HG03342 (cell line): ENCODE data around the gene TNS1.

Experiments
- ATAC-seq: cut with Tn5 transposase; IDR thresholded peaks from one replicate; pipeline ENCODE4 v1.9.1; 2021; ENCODE audit warnings: mild to moderate bottlenecking, moderate library complexity; ENCODE audit not compliant: unreplicated experiment

TNS1 gene

DNA sequence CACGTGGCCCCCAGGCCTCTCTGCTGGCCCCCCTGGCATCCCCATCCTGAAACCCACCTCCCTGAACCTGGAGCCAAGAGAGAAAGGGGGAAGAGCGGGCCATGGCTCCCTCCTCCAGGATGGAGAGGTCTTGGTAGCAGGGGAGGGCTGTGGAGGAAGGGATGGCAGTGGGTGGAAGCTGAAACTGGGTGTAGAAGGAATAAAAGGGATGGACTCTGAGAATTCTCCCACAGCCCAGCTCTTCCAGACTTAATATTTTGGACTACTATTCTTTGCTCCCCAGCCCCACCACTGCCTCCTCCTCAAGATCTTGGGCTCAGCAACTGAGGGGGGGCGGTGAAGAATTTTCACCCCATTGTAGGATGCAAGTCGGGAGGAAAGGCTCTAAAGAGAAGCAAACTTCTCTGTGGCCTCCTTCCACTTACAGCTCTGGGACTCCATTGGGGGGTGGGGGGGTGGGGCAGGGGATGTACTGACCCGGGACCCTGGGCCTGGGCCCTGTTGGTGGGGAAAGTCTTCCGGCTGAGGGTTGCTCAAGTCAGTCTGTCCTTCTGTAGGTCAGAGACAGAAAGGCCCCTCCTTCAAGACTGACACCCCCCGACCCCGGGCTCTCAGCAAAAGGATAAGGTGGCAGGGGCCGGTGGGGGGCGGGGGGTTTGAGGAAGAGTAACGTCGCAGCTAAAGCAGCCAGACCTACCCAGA is 501 bp downstream of the TNS1 start:
- ATAC-seq: no peak

DNA sequence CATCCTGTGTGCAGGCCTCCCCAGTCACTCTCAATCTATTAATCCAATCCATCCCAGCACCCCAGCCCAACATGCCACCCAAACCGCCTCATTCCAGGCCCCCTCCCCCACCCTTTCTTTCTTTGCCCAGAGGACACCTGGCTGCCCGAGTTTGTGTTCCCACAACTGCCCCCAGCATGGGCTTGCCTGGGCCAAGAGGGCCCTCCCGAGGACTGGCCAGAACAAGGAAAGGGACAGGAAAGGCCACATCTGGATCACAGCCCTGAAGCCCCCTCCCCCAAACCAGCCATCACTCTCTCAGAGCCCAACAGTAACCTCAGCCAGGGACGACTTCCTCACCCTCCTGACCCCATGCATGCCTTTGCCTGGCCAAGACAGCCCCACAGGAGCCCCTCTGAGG is 1.2 kb downstream of the TNS1 start:
- ATAC-seq: no peak

- ATAC-seq: no peak
These were observed 2.7 kb downstream of the TNS1 start for GRCh38 chr2:218000136-218000535.

DNA sequence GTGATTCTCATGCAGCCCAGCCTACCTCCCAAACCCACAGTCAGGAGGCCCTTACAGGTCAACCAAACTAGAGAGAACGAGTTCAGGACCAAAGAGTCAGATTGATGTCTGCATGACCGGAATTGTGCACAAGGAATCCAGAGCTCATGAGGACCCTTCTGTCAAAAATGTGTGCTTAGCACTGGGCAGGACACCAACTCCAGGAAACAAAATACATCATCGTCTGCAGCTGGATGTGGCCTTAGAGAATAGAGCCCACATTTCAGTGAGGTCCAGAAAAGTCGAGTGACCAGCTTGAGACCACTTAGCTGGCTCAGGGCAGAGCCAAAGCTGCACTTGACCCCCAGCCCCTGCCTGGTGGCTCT is 3.2 kb downstream of the TNS1 start:
- no peak for ATAC-seq

GRCh38 chr2:217998926-217999594 is 3.7 kb downstream of the TNS1 start:
- ATAC-seq: no peak

DNA sequence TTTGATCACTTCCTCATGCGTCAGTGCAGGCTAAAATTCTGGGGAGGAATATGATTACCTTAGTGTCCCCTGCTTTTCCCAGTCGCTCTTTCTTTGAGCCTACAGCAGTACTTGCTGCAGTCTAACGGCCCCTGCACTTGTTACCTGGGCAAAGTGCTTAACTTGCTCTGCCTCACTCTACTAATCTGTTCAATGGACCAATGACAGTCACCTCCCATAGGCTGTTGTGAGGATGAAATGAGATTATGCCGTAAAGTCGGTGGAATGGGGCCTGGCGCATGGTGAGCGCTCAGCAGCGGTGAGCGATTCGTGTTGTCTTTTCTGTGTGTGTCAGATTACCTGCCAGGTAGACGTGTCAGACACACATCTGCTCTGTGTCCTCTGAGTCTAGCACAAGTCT is 5.3 kb downstream of the TNS1 start:
- ATAC-seq: no peak

- ATAC-seq: no peak
These were observed 6.4 kb downstream of the TNS1 start for GRCh38 chr2:217996361-217996760.

GRCh38 chr2:217995731-217996231 is 7.0 kb downstream of the TNS1 start:
- no peak for ATAC-seq

GRCh38 chr2:217994776-217995274 is 8.0 kb downstream of the TNS1 start:
- ATAC-seq: no peak

DNA sequence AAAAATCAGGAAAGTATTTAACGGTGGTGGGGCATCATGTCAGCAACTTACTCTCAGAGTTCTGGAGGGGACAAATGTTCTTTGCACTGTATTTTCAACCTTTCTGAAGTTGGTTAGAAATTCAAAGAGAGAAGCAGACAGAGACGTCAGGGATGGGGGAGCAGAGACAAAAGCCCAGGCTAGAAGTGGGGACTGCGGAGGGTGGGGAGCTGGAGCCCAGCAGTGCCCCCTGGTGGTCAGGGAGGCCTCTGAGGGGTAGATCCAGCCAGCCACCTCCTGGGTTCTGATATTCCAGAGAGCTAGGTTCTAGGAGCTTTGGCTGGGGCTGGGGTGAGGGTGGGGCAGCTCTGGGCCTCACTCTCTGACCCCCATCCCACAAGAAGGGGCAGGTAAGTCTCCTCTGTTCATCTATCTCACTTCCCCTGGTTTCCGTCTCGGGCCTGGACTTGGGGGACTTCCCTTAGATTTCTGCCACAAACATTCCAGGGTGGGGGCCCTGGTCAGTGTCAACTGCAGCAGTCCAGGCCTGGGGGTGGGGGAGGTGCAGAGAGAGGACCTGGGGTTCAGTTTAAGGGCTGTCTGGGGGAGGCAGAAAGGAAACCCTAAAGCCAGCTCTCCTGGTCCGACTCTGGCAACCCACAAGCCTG is 8.9 kb downstream of the TNS1 start:
- ATAC-seq: peak; percentile 46

DNA sequence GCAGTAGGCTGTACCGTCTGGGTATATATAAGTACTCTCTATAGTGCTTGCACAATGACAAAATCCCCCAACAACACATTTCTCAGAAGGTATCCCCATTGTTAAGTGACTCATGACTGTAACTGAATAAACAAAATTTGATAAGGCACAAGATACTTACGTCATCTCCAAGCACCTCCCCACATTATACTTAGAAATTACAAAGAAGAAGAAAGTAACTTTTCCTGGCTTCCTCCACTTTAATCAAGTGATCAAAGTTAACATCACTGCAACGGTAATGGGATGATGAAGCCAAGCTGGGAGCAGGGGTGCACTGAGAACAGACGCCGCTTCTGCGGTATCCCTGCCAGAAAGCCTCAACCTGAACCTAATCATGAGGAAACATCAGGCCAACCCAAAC is 9.7 kb downstream of the TNS1 start:
- no peak for ATAC-seq

DNA sequence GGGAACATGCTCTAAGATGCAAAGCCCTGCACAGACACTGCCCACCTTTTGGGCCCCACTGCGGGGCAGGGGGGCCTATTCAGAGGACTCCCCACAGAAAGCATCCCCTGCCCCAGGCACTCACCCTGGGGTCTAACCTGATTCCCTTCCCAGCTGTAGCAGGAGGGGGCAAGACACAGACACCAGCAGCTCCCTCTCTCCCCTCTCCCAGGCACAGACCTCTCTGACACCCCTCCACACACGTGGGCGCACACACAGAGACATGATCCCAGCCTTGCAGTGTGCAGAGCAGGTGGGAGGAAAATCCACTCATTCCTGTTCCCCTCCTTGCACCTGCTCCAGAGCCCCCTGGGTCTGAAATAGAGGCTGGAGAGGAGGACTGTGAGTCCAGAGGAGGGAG is 10.7 kb downstream of the TNS1 start:
- ATAC-seq: no peak

DNA sequence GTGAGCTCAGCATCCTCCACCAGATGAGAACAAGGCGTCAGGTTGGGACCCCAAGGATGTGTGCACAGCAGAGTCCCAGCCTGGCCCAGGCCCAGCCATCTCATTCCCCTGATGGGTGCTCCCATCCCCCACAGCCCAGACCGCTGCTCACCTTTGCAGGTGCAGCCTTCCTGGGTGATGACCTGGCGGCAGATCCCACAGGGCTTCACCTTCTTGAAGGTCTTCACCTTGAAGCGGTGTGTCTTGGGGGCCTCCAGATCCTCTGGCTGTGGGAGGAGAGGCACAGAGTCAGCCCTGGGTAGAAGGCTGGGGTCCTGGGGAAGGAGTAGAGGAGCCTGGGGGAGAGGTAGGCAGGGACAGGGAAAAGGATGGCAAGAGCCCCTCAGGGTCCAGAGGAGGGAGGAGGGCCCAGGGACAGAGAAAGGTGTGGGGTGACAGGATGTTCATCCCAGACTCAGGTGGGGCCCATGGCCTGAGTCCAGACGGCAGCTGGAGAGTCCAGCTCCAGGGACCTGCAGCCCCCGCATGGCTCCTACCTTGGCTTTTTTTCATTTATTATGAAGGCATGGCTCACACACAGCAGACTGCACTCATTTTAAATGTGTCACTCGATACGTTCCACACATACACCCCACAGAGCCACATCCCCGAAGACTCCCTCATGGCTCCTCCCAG is 11.9 kb downstream of the TNS1 start:
- no peak for ATAC-seq

GRCh38 chr2:217990389-217990788 is 12.4 kb downstream of the TNS1 start:
- no peak for ATAC-seq

DNA sequence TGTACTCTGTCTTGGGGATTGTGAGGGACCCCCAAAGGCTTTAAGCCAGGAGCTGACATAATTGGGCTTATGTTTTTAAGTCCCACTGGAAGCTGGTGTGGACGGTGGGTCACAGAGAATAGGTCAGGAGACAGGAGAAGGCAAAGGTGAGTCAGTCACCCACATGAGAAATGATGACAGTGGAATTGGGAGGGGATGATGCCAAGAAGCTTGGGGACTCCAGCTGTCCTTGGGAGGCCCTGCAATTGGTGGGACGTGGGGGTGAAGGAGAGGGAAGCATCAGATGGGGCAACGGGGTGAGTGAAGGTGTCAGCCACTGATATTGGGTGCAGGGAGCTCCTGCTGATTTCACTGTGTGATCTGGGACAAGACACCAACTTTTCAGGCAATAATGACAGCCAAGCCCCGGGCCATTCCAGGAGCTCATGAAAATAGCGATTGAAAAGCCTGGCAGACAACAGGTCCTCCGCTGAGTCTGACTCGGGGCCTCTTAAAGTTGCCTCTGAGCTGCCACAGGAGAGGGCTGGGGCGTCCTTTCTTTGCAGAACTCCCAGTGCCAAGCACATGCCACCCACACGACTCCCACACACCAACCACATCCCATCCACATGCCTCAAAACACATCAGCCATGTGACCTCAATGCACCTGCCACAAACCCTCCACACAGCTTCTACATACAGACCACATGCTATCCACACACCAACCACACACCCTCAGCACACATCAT is 13.4 kb downstream of the TNS1 start:
- ATAC-seq: no peak

GRCh38 chr2:217988840-217989204 is 14.0 kb downstream of the TNS1 start:
- no peak for ATAC-seq

DNA sequence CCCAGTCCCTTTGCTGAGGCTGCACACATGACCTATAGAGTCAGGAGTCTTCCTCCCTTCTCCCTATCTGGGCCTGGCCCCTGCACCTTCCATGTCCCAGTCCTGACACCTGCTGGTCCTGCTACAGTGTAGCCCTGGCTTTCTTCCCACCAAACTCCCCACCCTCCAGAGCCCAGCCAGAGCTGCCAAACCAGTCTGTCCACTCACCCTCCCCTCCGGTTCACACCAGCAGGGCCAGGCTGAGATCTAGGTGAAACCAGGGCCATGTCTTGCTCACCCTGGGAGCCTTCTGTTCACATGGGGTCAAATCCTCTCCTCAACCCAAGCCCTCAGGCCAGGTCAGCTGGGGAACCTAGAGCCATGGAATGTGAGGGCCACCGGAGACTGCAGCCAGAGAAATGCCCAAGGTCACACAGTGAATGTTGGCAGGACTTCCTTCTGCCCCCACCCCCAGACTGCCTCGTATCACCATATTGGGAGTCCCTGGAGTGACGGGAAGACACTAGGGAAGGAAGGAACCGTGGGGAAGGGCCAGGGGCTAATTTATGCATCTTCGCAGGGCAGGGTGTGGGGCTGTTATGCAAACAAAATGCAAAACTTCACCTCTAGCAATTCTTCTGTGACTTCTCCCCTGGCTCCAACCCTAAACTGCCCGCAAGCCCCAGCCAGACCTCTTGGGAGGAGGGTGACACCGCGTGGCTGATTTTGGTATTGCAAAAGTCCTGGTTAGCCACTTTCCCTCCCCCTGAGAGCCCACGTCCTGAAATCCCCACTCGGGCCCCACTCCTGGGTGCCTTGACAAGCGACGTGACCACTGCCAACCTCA is 14.6 kb downstream of the TNS1 start:
- no peak for ATAC-seq

GRCh38 chr2:217987391-217987790 is 15.4 kb downstream of the TNS1 start:
- no peak for ATAC-seq

GRCh38 chr2:217986256-217986961 is 16.4 kb downstream of the TNS1 start:
- no peak for ATAC-seq
